Peyer's patch (tissue), 4 donors: Measurements from ENCODE around the gene C1orf198. TPM values are rescaled to one million over a fixed set of nuclear protein-coding genes. Genes with fewer than 3 reads are reported as not detected.

ENCODE experiments used
- DNase-seq, 3 donors: peaks; one replicate each; pipeline ENCODE4 v3.0.0-alpha.2; 2017 to 2019
- H3K27ac ChIP-seq, 4 donors: fragments of 200-600 bp; sonication (generic); one replicate each; pipeline ENCODE4 v1.5.1; 2016 to 2019
- H3K27me3 ChIP-seq, 2 donors: fragments of 200-600 bp; sonication (generic); one replicate each; pipeline ENCODE4 v1.5.1; 2019
- H3K36me3 ChIP-seq, 3 donors: fragments of 200-600 bp; sonication (generic); one replicate each; pipeline ENCODE4 v1.5.1; 2016 to 2019
- H3K4me1 ChIP-seq, 4 donors: fragments of 200-600 bp; sonication (generic); one replicate each; pipeline ENCODE4 v1.5.1; 2016 to 2019
- H3K4me3 ChIP-seq, 4 donors: fragments of 200-600 bp; sonication (generic); 1 replicate in 3 of 4; 2 replicates in 1 of 4; pipeline ENCODE4 v1.5.1; 2016 to 2019; ENCODE audit warnings: mild to moderate bottlenecking in 1 of 4
- H3K9me3 ChIP-seq, 4 donors: fragments of 200-600 bp; sonication (generic); one replicate each; pipeline ENCODE4 v1.5.1; 2016 to 2019; ENCODE audit warnings: mild to moderate bottlenecking in 1 of 4
- POLR2A ChIP-seq, 2 donors: fragments of 450-650 bp; IDR thresholded peaks; one replicate each; pipeline ENCODE4 v1.5.1; 2017; ENCODE audit warnings: antibody characterized with exemption in 2 of 2, mild to moderate bottlenecking in 2 of 2, moderate library complexity in 2 of 2
- total RNA-seq, 4 donors: library from RNA; depleted of rRNA; stranded (reverse); fragments of >200 nt; gene quantifications; one replicate each; pipeline ENCODE4 v1.1.0, GENCODE V29; 2016
- TF ChIP-seq, protein P1 (sequence below), 6 experiments: fragments of 450-650 bp in 4 of 6; fragments of 200-600 bp in 2 of 6; sonication (generic) in 1 of 6; IDR thresholded peaks; one replicate each; pipeline ENCODE4 v1.5.1; 2017 to 2019; ENCODE audit warnings: antibody characterized with exemption in 6 of 6, mild to moderate bottlenecking in 3 of 6, moderate library complexity in 1 of 6

Gene C1orf198
- total RNA-seq, 4 donors from 2014 or later: 10.3 to 14.0 (median 11.4) TPM

DNA sequence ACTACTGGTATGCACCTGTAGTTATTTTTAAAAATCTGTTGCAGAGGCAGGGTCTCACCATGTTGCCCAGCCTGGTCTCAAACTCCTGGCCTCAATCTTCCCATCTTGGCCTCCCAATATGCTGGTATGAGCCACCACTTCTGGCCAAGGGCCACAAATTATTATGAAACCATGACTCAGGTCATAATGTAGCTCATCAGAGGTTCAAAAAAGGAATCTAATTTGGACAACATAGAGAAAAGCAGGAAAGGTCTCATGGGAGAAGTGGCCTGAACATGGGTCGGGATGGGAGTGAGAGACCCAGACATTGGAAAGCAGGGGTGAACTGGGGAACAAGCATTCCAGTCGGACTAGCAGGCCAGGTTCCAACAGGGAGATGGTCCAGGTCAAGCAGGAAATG, 45.2 kb upstream of the C1orf198 start:
- Histone ChIP-seq H3K9me3 (no peaks in the 10 kb centered on the region), H3K27ac (no peak overlapping the region), H3K4me3 (no peak overlapping the region), H3K27me3 (no peaks in the 10 kb centered on the region), H3K4me1 (no peaks in the 10 kb centered on the region), H3K36me3 (peaks cover 0 to 62% (median 0%) of the 10 kb centered on the region in 3 donors)
- no peak for DNase-seq
- TF ChIP-seq, protein P1, sequence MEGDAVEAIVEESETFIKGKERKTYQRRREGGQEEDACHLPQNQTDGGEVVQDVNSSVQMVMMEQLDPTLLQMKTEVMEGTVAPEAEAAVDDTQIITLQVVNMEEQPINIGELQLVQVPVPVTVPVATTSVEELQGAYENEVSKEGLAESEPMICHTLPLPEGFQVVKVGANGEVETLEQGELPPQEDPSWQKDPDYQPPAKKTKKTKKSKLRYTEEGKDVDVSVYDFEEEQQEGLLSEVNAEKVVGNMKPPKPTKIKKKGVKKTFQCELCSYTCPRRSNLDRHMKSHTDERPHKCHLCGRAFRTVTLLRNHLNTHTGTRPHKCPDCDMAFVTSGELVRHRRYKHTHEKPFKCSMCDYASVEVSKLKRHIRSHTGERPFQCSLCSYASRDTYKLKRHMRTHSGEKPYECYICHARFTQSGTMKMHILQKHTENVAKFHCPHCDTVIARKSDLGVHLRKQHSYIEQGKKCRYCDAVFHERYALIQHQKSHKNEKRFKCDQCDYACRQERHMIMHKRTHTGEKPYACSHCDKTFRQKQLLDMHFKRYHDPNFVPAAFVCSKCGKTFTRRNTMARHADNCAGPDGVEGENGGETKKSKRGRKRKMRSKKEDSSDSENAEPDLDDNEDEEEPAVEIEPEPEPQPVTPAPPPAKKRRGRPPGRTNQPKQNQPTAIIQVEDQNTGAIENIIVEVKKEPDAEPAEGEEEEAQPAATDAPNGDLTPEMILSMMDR (IDR thresholded peaks at IDR 0.05): no peak
- TF ChIP-seq POLR2A (IDR thresholded peaks at IDR 0.05): no peak

DNA sequence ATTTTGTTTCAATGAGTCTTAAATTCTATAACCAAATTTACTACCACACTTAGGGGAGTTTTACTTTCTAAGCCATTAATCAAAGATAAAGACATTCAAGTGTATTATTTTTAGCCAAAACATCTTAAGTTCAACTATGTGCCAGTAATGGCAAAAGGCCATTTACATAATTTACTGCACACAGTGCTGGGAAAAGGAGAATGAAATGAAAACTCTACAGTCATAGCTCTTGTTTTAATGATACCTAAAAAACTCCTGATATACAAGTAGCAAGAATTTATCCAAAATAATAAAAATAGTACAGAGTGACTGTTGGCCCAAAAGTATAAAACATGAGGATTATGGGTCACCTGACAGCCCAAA, 42.4 kb upstream of the C1orf198 start:
- TF ChIP-seq, protein P1 (IDR thresholded peaks at IDR 0.05): no peak
- no peak for TF ChIP-seq POLR2A (IDR thresholded peaks at IDR 0.05)
- Histone ChIP-seq H3K27me3 (no peaks in the 10 kb centered on the region), H3K4me3 (no peak overlapping the region), H3K9me3 (no peaks in the 10 kb centered on the region), H3K4me1 (no peaks in the 10 kb centered on the region), H3K27ac (no peak overlapping the region), H3K36me3 (peaks cover 0 to 73% (median 0%) of the 10 kb centered on the region in 3 donors)
- DNase-seq: no peak

DNA sequence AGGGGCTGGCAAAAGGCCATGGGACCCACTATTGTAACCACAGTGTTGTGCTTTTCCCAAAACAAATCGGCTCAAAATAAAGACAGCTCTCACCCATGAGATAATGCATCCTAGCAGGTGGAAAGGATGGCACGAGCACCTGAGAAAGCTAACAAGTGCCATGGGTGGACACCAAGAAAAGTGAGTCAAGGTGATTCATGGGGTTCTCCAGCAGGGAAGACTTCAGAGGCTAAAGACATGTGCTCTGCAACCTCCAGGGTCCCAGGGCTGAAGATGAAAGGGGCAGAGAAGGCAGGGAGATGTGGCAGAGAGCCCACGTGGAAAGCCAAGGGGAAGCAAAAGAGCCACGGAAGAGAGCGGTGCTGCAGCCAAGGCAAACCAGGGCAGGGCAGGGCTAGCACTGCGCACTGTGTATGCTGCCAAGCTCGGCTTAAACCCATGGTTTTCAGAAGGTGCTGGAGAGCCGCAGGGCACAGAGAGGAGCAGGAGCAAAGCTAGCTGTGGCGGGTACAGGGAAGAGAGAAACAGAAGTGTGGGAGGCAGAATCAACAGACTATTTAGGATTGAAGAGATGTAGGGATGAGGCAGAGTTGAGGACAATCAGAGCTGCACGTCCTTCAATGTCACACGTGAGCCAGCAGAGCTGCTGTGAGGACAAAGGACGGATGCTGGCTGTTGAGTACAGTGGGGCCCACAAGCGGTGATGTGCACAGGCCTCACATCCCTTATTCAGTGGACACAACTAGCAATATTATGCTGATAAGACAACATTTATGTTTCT, 41.8 kb upstream of the C1orf198 start:
- peaks cover 0 to 75% (median 0%) of the 10 kb centered on the region in 3 donors for H3K36me3 ChIP-seq
- no peak overlapping the region for H3K27ac ChIP-seq
- no peak overlapping the region for H3K4me3 ChIP-seq

DNA sequence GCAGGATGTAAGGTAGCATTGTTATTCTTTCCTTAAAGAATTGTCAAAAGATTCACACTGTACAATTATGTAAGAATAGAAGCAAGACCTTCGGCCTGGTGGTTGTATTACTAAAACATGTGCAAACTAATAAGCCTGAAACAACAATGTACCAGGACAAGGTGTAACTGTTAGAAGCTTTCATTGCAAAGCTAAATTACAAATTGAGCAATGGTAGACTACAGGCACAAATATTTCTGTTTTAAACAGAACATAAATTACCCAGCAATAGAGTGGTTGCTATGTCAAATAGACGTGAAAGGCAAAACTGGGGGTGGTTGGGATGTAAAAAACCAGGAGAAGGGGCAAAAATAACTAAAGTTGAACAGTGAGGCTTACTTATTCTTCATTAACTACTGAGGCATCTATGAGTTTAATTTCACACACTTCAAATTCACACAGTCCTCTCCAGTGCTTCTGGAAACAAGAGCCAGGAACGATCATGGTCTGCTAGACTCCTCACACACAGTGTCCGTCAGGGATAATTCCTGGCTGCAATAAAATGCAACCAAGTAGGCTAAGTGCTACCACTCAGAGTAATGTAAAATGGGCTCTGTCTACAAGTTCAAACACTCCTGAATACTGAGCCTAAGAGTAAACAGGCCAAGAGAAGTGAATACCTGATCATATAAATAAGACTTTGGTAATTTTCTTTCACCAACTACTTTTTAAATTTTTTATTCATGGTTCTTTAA, 39.3 kb upstream of the C1orf198 start:
- DNase-seq: no peak
- Histone ChIP-seq H3K36me3 (peaks cover 0 to 63% (median 0%) of the 10 kb centered on the region in 3 donors), H3K27me3 (no peaks in the 10 kb centered on the region), H3K4me3 (no peak overlapping the region), H3K27ac (no peak overlapping the region), H3K4me1 (no peaks in the 10 kb centered on the region), H3K9me3 (no peaks in the 10 kb centered on the region)
- TF ChIP-seq POLR2A (IDR thresholded peaks at IDR 0.05): no peak
- TF ChIP-seq, protein P1 (IDR thresholded peaks at IDR 0.05): no peak

More for the DNA sequence above, 41.8 kb upstream of the C1orf198 start:
- H3K4me1 ChIP-seq: no peaks in the 10 kb centered on the region
- no peak for TF ChIP-seq POLR2A (IDR thresholded peaks at IDR 0.05)
- TF ChIP-seq, protein P1 (IDR thresholded peaks at IDR 0.05): no peak
- no peak for DNase-seq
- H3K27me3 ChIP-seq: no peaks in the 10 kb centered on the region
- H3K9me3 ChIP-seq: no peaks in the 10 kb centered on the region

DNA sequence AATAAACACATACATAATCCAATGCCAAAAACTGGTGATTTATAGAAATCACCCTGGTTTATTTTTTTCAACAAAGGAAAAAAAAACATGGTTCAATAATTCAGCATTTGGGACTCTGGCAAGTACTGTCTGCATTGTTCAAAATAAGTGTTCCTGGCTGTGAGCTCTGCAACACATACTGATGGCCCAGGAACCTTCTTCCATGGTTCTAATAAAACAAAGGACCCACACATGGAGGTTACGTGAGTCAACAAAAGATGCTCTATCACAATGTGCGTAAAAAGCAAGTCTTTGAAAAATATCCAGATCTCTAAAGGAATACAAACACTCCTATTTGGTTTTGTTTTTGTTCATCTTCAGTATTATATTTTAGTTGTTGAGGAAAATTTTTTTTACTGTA, 37.9 kb upstream of the C1orf198 start:
- Histone ChIP-seq H3K27me3 (no peaks in the 10 kb centered on the region), H3K27ac (no peak overlapping the region), H3K4me3 (no peak overlapping the region), H3K36me3 (peaks cover 0 to 51% (median 0%) of the 10 kb centered on the region in 3 donors), H3K9me3 (no peaks in the 10 kb centered on the region), H3K4me1 (no peaks in the 10 kb centered on the region)
- no peak for TF ChIP-seq POLR2A (IDR thresholded peaks at IDR 0.05)
- TF ChIP-seq, protein P1 (IDR thresholded peaks at IDR 0.05): no peak
- DNase-seq: no peak
